Prostate gland (tissue), 2 donors: ENCODE data around the gene LCTL.

Source experiments
- POLR2A ChIP-seq: fragments of 450-650 bp; IDR thresholded peaks from one replicate; pipeline ENCODE4 v1.6.1; 2016; ENCODE audit warnings: antibody characterized with exemption, mild to moderate bottlenecking
- POLR2AphosphoS5 ChIP-seq: sonication (generic); formaldehyde crosslinking; IDR thresholded peaks from one replicate; pipeline ENCODE4 v1.6.1; 2017; ENCODE audit warnings: antibody characterized with exemption
- TF ChIP-seq, protein P1 (sequence below), 4 experiments: fragments of 200-600 bp in 2 of 4; fragments of 450-650 bp in 2 of 4; sonication (generic) in 2 of 4; IDR thresholded peaks; 1 replicate in 3 of 4; 2 replicates in 1 of 4; pipeline ENCODE4 v1.5.1; 2016 to 2019; ENCODE audit warnings: antibody characterized with exemption in 4 of 4, mild to moderate bottlenecking in 2 of 4, moderate library complexity in 2 of 4

GRCh38 chr15:66555685-66556084, 10.1 kb downstream of the LCTL start:
- TF ChIP-seq POLR2A (no peak), POLR2AphosphoS5 (no peak)
- TF ChIP-seq, protein P1, sequence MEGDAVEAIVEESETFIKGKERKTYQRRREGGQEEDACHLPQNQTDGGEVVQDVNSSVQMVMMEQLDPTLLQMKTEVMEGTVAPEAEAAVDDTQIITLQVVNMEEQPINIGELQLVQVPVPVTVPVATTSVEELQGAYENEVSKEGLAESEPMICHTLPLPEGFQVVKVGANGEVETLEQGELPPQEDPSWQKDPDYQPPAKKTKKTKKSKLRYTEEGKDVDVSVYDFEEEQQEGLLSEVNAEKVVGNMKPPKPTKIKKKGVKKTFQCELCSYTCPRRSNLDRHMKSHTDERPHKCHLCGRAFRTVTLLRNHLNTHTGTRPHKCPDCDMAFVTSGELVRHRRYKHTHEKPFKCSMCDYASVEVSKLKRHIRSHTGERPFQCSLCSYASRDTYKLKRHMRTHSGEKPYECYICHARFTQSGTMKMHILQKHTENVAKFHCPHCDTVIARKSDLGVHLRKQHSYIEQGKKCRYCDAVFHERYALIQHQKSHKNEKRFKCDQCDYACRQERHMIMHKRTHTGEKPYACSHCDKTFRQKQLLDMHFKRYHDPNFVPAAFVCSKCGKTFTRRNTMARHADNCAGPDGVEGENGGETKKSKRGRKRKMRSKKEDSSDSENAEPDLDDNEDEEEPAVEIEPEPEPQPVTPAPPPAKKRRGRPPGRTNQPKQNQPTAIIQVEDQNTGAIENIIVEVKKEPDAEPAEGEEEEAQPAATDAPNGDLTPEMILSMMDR (IDR thresholded peaks at IDR 0.05): no peak
